Measurements from ENCODE around the gene ACSS2. TPM values are rescaled to one million over a fixed set of nuclear protein-coding genes. Genes with fewer than 3 reads are reported as not detected.
A peak's percentile ranks its signal among the peaks of the same experiment; 100 is the strongest.
"Not testable (repeated sequence)": the region's sequence is repeated elsewhere in the genome, so short reads cannot be mapped to it uniquely, and the experiment has no call there.

The ACSS2 gene
- total RNA-seq, 2 donors from 2014 or later = 37.4 to 43.1 TPM

DNA sequence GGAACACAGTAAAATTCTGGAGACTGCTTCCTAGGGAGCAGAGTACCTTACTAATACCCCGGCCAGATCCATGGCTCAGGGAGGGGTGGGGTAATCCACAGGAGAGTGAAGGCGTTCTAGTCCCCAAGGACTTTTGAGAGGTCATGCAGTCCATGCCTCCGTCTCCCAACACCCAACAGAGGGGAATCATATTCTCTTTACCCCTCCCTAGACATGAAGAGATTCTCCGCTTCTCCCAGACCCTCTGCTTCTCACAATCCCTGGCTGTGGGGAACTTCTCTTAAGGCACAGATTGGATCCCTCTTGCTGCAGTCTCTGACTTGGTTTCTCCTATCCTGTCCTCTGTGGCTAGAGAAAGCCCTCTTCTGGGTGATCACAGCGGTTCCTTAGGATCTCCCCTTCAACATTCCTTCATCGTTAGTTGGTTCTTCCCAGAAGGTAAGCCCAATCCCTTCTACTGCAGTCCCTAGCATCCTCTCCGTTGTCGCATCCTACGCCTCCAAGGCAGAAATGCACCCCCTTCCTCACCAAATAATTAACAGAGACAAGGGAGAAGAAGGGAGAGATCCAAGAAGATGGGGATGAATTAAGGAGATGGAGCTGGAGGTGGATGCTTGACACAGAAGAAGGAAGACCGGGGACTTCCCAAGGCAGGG, 4.3 kb upstream of the ACSS2 start:
- DNase-seq (ENCODE audit: low spot score) = no peak
- intact Hi-C loops (cut with DNase I) = loop anchor here (5.0 to 10.0 kb wide), 2 partner anchors 80 to 333 kb away; no protein-coding TSS in a partner anchor

DNA sequence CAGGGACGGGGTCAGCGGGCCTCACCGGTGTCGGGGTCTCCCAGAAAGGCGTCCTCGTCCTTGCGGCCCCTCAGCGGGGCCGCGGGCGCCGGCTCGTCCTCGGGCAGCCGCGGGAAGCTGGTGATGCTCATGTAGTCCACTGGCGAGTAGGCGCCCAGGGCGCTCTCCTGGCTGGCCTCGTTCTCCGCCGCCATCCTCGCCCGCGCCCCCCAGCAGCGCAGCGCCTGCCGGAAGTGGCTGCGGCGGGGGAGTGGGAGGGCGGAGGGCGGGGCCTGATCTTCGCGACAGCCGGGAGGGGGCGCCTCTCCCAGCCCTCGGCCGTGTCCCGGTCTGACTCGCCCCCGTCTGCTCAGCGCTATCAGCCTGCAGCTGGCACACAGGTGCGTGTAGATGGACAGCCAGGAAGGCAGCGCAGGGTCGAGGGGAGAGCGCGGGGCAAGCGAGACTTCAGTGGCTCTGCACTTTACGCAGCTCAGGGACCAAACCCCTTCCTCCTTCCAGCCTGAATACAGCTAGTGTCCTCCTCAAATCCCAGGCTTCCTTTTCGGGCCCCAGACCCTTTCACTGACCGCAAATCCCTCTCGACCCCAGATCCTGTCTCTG, 3.7 kb upstream of the ACSS2 start, which contains the start of gene GGT7:
GGT7 (minus strand) TSS at position 235 of the 603 bp plus-strand sequence; CDS start at position 194, 41 bp downstream.
- DNase-seq (ENCODE audit: low spot score) = peak; percentile 93

DNA sequence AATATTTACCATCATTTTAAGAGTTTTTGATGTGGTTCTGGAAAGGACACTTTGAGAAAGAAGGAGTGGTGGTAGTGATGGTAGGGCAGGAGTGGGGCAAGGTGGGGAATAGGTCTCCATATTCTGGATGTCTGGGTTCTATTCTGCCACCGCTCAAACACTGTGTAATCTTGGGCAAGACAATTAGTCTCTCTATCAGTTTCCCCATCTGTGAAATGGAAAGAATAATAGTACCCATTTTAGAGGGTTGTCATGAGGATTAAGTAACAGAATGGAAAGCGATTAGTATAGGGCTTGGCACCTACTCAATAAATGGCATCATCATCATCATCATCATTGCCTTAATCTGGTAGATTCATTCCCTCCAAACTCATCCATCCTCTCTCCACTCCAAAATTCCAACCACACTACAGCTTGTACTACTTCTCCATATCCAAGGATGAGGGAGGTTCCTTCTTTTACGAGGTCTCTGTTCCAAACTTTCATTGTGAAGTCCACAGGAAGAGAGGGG, 2.8 kb upstream of the ACSS2 start:
- no peak for DNase-seq (ENCODE audit: low spot score)
- intact Hi-C loops (cut with DNase I) = loop anchor here (2.0 to 10.0 kb wide), 3 partner anchors 79 to 331 kb away; partner anchors contain the start of genes GSS (in 1 of the 2) and MYH7B (in 1 of the 2)

More for the DNA sequence above, 3.7 kb upstream of the ACSS2 start, which contains the start of gene GGT7:
- intact Hi-C loops (cut with DNase I) = loop anchor here (5.0 to 10.0 kb wide), 2 partner anchors 80 to 332 kb away; no protein-coding TSS in a partner anchor

DNA sequence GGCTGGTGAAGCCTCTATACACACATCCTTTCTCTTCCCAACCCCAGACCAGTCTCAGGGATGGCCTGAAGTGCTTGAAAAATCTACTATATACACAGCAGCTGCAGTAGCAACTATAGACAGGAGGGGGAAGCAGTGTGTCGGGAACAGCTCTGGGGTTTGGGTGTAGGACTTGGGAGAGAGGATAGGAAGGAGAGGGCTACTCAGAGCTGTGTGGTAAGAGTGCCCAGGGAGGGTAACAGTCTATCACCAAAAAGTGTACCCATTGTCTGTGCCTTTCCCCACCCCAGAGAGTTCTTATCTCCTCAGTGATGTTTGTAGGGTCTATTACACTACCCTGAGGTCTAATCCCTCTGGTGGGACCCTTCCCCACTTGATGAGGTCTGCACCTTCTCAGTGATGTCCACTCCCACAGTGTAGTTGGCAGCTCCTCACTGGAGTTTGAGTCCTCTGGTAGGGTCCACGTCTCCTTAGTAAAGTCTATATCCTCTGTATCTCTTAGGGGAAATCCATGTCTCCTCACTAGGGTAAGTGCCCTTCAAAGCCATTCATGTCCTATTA, 2.2 kb upstream of the ACSS2 start:
- intact Hi-C loops (cut with DNase I) = loop anchor here (2.0 to 10.0 kb wide), 3 partner anchors 78 to 331 kb away; partner anchors contain the start of genes GSS (in 1 of the 2) and MYH7B (in 1 of the 2)
- peak; percentile 87 for DNase-seq (ENCODE audit: low spot score)

DNA sequence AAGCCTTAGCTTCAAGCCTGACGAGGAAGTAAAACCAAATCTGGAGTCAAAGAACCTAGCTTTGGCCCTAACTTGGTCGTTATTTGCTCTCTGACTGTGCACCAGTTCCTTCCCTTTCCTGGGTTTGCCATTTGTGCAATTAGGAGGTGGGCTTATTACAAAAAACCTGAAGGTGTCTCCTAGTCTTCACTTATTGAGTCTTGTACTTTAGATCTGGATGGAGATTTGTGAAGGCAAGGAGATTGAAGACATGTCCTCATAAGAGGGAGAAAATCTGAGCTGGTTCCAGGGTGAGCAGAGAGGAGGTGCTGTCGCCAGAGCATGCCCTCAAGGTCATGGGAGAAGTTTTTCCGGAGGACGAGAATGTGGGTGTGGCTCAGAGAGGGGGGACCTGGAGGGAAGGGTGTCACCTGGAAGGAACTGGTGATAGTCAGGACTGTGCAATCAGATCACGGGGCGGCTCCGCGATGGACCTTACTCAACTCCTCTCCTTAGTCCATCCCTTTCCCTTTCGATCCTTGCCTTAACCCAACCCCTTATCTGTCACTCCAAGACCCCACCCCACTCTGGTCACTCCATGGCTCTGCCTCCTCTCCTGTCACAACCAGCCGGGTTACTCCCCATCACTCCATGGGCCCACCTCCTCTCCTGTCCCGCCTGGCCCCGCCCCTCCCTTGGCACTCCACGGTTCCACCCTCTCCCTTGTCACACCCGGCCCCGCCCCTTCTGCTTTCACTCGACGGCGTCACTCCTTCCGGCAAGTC, 588 bp upstream of the ACSS2 start:
- intact Hi-C loops (cut with DNase I) = loop anchor here in 1 of 2 donors (2.0 to 10.0 kb wide), 2 partner anchors 79 to 329 kb away; partner anchors contain the start of genes GSS and MYH7B
- DNase-seq (ENCODE audit: low spot score) = no peak

DNA sequence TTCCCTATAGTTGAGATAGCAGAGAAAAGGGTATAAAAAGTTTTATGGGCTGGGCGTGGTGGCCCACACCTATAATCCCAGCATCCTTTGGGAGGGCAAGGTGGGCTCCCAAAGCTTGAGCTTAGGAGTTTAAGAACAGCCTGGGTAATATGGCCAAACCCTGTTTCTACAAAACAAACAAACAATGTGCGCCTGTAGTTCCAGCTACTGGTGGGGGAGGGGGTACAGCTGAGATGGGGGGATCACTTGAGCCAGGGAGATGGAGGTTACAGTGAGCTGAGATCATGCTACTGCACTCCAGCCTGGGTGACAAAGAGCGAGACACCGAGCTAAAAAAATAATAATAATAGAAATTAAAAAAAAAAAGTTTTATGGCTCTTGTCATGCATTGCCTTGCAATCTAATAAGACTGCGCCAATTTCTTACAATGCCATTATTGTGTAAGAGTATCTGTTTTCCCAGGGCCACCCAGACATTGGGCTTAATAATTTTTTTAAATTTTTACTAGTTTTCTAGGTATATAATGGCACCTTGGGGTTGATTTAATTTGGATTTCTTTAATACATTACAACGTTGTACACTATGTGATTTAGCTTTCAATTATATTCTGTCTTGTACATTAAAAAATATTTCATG, 3.9 kb downstream of the ACSS2 start:
- DNase-seq (ENCODE audit: low spot score) = no peak
- intact Hi-C loops (cut with DNase I) = no loop called here

DNA sequence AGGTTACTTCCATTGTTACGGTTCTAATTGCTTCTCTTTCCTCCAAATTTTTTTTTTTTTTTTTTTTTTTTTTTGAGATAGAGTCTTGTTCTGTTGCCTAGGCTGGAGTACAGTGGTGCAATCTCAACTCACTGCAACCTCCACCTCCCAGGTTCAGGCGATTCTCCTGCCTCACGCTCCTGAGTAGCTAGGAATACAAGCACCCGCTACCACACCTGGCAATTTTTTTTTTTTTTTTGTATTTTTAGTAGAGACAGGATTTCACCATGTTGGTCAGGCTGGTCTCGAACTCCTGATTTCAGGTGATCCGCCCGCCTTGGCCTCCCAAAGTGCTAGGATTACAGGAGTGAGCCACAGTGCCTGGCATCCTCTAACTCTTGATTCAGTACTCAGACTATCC, 4.6 kb downstream of the ACSS2 start:
- intact Hi-C loops (cut with DNase I); DNase-seq (ENCODE audit: low spot score): not testable (repeated sequence)

DNA sequence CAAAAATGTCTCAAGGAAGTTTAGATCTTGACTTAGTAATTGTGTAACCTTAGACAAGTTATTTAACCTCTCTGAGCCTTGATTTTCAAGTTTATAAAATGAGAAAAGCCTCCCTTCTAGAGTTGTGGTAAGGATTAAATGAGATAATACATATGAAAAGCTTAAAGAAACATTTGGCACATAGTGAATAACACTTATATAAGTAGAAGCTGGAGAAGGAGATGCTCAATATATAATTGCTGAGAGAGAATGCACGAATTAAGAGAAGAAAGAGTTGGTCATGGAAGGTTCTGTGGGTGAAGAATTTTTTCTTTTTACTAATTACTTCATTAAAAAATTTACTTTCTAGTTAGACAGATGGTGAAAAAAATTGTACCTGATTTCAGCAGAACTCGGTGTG, 5.3 kb downstream of the ACSS2 start:
- DNase-seq (ENCODE audit: low spot score) = no peak
- intact Hi-C loops (cut with DNase I) = no loop called here

DNA sequence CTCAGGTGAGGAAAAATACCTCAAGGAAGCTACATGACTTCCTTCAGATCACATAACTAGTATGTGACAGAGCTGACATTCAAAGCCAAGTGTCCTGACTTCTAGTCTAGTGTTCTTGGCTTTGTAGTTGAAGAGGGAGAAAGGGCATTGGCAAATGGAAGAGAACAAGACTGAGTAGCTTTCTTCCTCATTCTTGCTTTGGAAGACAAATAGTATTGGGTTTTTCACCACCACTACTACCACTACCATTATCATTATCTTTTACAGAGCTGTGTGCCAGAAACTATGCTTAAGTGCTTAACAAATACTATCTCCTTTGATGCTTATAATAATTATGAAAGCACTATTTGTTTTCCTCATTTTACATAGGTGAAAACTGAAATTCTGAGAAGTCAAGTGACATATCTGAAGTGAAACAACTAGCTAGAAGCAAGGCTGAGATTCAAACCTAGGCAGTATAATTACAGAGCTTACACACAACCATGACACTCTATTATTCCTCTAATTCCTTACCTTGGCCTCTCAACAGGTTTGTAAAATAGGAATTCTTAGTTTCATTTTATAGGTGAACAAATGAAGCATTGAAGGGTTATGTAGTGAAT, 6.8 kb downstream of the ACSS2 start:
- intact Hi-C loops (cut with DNase I) = no loop called here
- no peak for DNase-seq (ENCODE audit: low spot score)

DNA sequence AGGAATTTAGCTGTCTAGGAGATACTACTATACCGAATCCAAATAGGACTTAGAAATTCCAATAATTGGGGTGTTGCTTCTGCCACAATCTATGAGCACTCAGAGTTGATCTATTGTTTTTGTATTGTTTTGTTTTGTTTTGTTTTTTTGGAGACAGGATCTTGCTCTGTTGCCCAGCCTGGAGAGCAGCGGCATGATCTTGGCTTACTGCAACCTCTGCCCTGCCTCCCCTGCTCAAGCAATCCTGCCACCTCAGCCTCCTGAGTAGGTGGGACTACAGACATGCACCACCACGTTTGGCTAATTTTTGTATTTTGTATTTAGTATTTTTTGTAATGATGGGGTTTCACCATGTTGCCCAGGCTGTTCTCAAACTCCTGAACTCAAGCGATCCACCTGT, 7.4 kb downstream of the ACSS2 start:
- intact Hi-C loops (cut with DNase I) = no loop called here
- DNase-seq (ENCODE audit: low spot score) = no peak

DNA sequence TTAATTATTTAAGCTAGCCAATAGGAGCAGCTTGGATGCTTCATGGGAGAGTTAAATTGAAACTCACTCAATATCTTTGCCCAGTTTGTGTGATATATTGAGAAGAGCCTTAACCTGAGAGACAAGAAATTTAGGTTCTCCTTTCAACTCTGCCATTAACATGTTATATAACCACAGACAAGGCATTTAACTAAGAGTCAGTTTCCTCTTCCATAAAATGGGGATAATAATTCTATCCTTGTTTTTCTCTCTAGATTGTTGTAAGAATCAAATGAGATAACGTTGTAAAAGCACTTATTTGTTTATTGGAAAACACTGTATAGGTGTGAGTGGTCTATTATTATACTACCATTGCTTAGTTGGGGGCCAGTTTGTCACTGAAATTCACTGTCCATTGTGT, 7.8 kb downstream of the ACSS2 start:
- intact Hi-C loops (cut with DNase I) = no loop called here
- no peak for DNase-seq (ENCODE audit: low spot score)

DNA sequence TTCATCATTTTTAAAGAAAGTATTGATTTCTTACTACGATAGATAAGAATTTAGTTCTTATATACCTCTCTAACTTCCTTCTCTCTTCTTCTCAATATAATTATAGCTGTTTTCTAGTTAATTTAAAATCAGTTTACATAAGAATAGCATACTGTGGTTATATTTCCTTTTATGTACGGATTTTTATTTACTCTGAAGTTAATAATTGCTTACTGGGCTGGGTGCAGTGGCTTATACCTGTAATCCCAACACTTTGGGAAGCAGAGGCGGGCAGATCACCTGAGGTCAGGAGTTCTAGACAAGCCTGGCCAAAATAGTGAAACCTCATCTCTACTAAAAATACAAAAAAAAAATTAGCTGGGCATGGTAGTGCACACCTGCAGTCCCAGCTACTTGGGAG, 9.7 kb downstream of the ACSS2 start:
- DNase-seq (ENCODE audit: low spot score) = no peak
- intact Hi-C loops (cut with DNase I) = no loop called here

DNA sequence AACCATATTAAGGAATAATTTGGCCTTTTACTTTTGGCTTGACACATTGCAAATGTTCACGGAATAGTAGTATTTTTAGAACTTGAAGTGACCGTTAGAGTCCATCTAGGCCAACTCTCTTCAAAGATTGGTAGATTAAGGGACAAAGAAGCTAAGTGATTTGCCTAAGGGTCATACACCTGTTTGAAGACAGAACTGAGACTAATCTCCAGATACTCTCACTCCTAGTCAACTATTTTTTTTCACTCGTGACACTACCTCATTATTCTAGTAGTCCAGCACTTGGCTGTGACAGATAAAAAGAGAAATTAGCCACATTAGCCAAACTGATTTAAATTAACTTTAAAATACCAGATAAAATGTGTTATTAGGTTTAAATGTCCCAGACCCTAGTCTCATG, 10.6 kb downstream of the ACSS2 start:
- intact Hi-C loops (cut with DNase I) = no loop called here
- DNase-seq (ENCODE audit: low spot score) = no peak

DNA sequence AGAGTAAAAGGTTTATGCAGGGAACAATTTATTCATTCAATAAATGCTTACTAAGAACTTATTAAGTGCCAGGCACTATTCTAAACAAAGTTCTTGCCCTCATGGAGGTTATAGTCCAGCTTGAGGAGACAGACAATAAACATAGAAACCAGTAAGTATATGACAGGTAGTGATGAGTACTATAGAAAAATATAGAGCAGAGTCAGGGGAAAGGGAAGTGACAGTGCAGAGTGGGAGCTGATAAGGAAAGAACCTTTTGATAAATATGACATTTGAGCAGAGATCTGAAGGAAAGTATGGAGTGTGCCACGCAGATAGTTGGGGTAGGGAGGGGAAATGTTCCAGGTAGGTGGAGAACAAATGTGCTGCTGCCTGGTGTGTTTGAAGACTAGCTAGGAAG, 12.1 kb downstream of the ACSS2 start:
- intact Hi-C loops (cut with DNase I) = no loop called here
- no peak for DNase-seq (ENCODE audit: low spot score)

DNA sequence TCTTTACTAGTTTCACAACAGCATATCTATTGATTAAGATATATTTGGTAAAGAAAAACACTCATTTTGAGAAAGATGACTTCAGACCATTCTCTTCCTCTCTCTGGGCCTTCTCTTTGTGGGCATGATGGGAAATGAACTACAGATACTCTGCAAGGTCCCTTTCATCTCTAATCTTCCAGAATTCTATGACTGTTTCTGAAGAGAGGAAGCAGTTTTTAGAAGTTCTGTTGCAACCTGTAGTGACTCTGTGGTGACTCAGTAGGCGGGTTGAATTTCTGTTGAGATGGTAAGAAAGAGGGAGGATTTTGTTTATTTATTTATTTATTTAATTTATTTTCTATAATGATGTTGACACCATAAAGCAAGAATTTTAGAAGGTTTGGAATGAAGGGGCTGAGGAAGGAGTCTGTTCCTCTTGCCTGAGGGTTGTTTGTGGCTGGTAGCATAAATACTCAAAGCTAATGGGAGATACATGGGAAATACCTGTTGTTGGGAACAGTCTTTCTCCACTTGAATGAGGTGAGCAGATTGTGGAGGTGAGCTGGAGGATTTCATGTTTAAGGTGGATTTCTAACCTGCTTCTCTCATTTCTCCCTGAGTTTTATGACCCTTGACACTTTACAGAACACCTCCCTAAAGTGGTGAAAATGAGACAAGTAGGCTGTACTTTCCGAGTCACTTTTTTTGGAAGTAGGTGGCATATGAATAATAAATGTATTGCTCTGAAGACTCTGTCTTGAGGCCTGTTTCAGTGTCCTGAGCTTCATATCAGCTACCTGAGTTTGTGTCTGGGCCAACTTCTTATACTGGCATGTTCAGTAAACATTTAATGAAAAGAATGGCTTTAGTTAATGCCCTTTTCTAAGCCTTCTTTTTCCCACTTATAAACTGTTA, 15.0 kb downstream of the ACSS2 start:
- no peak for DNase-seq (ENCODE audit: low spot score)
- intact Hi-C loops (cut with DNase I) = no loop called here

DNA sequence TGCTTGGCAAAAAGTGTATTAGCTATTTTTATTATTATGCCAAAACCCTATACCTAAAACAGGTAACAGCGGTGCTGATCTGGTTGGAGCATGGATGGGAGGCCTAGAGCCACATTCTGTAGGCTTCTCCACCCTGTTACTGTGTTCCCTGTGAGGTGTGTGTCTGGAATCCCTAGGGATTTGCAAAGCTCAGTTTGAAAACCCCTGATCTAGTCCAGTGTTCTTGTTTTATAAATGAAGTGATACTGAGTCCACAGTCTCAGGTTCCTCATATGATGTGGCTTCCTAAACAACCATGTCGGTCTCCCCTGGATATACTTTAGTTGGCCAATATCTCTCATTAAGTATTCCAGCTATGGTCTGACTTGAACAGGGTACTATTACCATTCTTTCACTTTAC, 16.3 kb downstream of the ACSS2 start:
- DNase-seq (ENCODE audit: low spot score) = no peak
- intact Hi-C loops (cut with DNase I) = no loop called here

DNA sequence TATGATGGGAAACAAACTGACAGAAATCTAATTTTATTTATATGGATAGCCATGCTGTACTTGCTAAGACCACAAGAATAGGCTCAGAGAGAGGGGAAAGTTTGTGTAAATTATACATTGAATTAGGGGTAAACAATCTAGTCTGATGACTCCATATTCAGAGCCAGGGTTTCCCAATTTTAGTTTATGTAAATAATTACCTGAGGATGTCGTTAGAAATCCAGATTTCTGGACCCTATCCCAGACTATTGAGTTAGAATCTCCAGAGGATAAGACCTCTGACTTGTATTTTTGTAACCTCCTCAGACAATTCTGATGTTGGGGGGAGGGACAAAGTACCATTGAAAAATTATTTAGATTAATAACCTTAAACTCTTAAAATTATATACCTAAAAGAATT, 18.3 kb downstream of the ACSS2 start:
- intact Hi-C loops (cut with DNase I) = no loop called here
- no peak for DNase-seq (ENCODE audit: low spot score)

DNA sequence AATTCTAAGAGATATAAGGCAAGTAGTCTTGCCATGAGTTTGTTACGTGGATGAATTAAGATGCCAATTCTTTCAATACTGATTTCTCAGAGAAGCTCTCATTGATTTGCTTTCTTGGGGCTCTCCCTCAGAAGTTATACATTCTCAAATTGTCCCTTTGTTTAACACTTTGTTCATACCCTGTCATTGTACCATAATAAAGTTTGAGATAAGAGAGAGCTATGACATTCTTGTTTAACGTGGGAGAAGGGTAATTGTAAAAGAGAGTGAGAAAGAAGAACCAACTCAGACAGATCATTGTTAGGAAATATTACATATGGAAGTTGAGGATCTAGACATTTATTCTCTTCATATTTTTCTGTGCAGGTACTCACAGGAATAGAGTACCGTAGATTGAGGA, 19.1 kb downstream of the ACSS2 start:
- intact Hi-C loops (cut with DNase I) = no loop called here
- no peak for DNase-seq (ENCODE audit: low spot score)

Data from posterior vena cava (tissue), 2 donors.